ENCODE data around the gene CRTC1. TPM values are rescaled to one million over a fixed set of nuclear protein-coding genes. Genes with fewer than 3 reads are reported as not detected.

Gene CRTC1
- total RNA-seq, 1 donor, result 2.4 TPM

DNA sequence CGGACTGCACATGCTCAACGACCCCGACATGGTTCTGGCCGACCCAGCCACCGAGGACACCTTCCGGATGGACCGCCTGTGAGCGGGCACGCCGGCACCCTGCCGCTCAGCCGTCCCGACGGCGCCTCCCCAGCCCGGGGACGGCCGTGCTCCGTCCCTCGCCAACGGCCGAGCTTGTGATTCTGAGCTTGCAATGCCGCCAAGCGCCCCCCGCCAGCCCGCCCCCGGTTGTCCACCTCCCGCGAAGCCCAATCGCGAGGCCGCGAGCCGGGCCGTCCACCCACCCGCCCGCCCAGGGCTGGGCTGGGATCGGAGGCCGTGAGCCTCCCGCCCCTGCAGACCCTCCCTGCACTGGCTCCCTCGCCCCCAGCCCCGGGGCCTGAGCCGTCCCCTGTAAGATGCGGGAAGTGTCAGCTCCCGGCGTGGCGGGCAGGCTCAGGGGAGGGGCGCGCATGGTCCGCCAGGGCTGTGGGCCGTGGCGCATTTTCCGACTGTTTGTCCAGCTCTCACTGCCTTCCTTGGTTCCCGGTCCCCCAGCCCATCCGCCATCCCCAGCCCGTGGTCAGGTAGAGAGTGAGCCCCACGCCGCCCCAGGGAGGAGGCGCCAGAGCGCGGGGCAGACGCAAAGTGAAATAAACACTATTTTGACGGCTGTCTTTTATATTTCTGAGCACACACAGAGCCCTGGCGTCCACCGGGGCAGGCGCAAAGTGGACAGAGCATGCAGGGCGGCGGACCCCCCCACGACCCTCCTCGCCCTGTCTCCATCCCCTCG lies 94.0 kb downstream of the CRTC1 start:
- H3K4me3 ChIP-seq (ENCODE audit: low read depth, low read length), result no peak overlapping the region
- DNase-seq (ENCODE audit: low read depth), result no peak
- TF ChIP-seq, protein P1, sequence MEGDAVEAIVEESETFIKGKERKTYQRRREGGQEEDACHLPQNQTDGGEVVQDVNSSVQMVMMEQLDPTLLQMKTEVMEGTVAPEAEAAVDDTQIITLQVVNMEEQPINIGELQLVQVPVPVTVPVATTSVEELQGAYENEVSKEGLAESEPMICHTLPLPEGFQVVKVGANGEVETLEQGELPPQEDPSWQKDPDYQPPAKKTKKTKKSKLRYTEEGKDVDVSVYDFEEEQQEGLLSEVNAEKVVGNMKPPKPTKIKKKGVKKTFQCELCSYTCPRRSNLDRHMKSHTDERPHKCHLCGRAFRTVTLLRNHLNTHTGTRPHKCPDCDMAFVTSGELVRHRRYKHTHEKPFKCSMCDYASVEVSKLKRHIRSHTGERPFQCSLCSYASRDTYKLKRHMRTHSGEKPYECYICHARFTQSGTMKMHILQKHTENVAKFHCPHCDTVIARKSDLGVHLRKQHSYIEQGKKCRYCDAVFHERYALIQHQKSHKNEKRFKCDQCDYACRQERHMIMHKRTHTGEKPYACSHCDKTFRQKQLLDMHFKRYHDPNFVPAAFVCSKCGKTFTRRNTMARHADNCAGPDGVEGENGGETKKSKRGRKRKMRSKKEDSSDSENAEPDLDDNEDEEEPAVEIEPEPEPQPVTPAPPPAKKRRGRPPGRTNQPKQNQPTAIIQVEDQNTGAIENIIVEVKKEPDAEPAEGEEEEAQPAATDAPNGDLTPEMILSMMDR (IDR thresholded peaks at IDR 0.05; ENCODE audit: insufficient read depth, low read length), result no peak

DNA sequence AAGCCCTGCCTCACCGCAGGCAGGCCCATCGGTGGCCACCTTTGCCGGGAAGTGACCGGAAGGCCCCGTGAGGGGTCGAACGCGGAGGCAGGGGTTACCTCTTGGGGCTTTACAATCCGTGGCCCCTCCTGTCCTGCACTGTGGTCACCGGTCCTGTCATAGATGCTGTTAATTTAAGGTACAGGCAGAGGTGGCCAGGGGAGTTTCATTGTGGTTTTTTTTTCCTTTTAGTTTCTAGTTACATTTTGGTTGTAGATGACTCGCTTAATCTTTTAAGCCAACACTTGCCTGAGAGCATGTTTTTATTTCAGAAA lies 94.6 kb downstream of the CRTC1 start:
- TF ChIP-seq, protein P1 (IDR thresholded peaks at IDR 0.05; ENCODE audit: insufficient read depth, low read length), result no peak
- DNase-seq (ENCODE audit: low read depth), result no peak
- no peak overlapping the region for H3K4me3 ChIP-seq (ENCODE audit: low read depth, low read length)

DNA sequence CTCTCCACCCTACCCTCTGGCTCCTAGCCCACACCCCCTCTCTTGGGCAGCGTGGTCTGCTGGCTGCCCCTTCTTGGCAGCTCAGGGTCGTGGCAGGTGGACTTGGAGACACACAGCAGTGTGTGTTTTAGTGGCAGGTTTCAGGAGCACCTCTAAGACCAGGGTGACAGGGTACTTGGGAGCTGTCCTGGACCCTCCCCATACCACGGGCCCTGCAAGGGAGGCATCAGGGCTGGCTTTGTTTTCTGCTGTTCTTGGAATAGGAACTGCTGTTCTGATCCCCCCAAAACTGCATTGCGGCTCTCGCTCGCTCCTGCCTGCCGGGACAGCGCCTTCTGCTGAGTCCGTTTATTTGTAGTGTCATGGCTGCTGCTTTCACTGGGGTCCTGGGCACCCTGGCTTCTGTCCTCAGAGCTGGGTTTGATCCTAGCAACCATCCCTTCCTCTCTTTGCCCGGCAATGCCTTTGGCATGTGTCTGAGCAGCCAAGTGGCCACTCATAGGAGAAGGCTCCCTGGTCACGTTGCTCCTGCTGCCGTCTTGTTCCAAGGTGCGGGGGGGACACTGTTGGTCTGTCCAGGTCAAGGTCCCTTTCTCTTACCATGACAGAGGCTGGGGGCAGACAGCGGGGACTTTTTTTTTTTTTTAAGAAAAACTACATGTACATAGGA lies 95.5 kb downstream of the CRTC1 start:
- TF ChIP-seq, protein P1 (IDR thresholded peaks at IDR 0.05; ENCODE audit: insufficient read depth, low read length), result no peak
- DNase-seq (ENCODE audit: low read depth), result no peak
- H3K4me3 ChIP-seq (ENCODE audit: low read depth, low read length), result no peak overlapping the region

DNA sequence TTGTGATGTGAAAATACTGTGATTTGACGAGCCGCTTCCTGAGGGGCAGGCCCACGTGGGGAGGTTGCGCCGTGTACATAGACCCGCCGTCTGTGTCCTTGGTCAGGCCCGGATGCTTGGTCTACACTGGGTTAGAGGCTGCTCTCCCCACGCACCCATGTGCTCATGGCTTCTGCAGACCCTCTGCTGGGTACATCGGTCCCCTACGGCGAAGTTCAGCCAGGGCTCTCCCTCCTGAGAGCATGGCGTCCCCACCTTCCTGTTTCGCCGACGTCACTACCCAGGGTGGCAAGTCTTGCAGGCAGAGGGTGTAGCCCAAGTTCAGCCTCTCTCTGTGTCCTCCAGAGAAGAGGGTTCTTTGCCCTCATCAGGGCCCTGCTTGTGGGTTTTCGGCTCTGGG lies 96.6 kb downstream of the CRTC1 start:
- TF ChIP-seq, protein P1 (IDR thresholded peaks at IDR 0.05; ENCODE audit: insufficient read depth, low read length), result no peak
- DNase-seq (ENCODE audit: low read depth), result no peak
- no peak overlapping the region for H3K4me3 ChIP-seq (ENCODE audit: low read depth, low read length)

DNA sequence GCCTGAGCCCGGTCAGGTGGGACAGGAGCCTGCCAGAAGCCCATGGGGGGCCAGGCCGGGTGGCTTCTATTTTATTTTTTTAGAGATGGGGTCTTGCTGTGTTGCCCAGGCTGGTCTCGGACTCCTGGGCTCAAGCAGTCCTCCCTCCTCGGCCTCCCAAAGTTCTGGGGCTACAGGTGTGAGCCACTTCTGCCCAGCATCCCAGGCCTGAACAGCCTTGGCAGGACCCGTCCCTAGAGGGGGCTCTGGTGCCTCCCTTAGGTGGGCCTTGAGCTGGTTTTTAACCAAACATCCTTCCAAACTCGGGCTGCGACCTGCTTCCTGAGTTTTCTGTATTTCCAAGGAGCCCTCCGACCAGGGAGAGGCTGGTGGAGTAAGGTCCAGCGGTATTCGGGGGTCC lies 97.2 kb downstream of the CRTC1 start:
- no peak overlapping the region for H3K4me3 ChIP-seq (ENCODE audit: low read depth, low read length)
- DNase-seq (ENCODE audit: low read depth), result no peak
- TF ChIP-seq, protein P1 (IDR thresholded peaks at IDR 0.05; ENCODE audit: insufficient read depth, low read length), result no peak

DNA sequence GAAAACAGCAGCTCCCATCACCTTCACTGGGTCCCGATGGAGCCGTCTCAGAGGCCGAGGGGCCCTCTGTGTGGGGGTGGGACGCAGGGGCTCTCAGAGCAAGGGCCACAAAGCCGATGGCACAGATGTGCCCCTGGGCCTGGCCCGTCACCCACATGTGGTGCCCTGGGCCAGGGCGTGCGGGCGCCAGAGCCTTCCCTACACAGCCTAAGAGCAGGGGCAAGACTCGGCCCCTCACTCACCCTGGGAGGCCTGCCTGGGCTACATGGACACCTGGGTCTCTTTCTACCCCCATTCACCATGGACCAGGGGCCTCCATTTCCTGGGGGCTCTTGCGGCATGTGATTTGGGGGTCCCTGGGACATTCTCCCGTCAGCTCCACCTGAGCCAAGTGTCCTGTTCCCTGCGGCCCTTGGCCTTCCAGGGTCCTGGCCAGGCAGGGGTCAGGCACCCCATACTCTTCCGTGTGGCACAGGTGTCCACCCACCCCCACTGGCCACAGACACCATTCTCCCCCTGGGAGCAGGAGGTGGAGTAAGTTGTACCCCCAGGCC lies 97.6 kb downstream of the CRTC1 start:
- TF ChIP-seq, protein P1 (IDR thresholded peaks at IDR 0.05; ENCODE audit: insufficient read depth, low read length), result no peak
- DNase-seq (ENCODE audit: low read depth), result no peak
- no peak overlapping the region for H3K4me3 ChIP-seq (ENCODE audit: low read depth, low read length)

Data from fibroblast of the aortic adventitia (primary cell).